ENCODE results near the gene POLR2C.
"Not testable (repeated sequence)": the region's sequence is repeated elsewhere in the genome, so short reads cannot be mapped to it uniquely, and the experiment has no call there.

POLR2C gene

DNA sequence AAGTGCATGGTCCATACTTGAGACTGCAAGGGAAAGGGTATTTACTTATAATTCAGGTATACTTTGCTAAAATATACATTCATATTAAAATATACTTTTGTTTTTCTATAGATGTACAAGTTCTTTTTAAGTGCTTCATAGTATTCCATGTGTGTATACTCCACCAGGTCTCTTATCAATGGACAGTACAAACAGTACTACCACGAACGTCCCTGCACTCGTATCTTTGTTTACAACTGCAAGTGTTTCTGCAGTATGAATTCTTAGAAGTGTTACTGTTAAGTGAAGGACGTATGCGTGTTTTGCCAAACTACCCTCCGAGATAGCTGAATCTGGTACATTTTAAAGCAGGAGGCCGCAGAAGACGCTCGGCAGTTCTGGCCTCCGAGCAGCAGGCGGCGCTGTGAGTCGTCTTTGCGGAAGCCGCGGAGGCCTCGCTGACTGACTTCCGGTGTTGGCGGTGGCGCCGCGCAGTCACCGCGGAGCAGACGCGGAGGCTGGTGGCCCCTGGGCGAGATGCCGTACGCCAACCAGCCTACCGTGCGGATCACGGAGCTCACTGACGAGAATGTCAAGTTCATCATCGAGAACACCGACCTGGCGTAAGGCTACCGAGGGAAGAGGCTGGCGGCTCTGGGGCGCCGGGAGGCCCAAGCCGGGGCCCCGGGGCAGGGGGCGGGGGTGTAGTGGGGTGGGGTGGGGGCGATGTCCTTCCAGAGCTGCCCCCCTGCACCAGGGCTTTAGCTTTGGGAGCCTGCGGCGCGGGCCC is at the start of gene POLR2C:
Gene POLR2C, plus strand, starts transcription at position 471 of the 769 bp plus-strand sequence. Its CDS starts 46 bp downstream, at position 517.
- peak; percentile 52 to 53 for DNase-seq (ENCODE audit: low read depth in 2 of 2)

DNA sequence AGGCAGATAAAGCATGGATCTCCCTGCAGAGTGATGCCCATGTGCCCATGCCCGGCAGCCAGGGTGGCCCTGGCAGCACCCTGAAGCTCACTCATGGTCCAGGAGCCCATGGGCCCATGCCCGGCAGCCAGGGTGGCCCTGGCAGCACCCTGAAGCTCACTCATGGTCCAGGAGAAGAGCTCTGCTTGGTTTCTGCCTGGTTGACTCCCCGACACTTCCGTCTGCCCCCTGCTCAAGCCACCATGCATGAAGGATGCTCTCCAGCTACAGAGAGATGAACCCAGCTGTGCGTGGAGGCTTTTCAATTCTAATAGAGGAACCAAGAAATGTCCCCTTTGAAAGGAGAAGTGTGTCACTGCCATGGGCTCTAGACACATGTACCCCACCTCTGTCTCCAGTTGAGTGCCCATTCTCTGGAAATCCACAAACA is 49.2 kb upstream of the POLR2C start:
- no peak for DNase-seq (ENCODE audit: low read depth in 2 of 2)

DNA sequence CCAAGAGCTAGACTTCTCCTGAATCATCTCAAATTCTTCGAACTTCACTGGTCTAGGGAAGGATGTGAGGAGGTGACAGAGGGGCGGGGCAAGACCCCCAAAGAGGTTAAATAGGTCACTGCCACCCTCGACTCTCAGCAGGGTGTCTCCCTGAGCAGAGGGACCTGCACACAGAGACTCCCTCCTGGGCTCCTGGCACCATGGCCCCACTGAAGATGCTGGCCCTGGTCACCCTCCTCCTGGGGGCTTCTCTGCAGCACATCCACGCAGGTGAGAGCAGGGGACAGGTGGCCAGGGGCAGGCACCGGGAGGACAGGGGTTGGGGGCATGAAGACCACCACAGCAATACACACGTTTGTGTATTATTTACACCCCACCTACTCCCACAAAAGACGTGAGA is 48.7 kb upstream of the POLR2C start:
- DNase-seq (ENCODE audit: low read depth in 2 of 2): no peak

DNA sequence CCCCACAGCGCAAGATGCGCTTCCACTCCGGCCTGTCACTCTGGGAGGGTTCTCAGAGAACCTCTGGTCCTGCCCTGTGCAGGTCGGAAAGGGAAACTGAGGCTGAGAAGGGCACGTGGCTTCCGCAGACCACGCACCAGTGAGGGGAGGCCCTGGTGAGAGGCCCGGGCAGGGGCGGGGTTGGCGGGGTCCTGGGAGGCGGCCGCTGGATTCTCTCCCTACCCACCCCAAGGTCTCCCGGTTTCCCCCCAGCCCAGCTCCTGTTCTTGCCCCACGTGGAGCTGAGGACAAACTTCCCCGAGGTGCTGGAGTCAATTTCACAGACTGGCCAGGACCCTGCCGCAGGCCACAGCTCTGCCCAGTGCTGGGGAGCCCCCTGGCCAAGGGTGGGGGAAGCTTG is 46.4 kb upstream of the POLR2C start:
- no peak for DNase-seq (ENCODE audit: low read depth in 2 of 2)

DNA sequence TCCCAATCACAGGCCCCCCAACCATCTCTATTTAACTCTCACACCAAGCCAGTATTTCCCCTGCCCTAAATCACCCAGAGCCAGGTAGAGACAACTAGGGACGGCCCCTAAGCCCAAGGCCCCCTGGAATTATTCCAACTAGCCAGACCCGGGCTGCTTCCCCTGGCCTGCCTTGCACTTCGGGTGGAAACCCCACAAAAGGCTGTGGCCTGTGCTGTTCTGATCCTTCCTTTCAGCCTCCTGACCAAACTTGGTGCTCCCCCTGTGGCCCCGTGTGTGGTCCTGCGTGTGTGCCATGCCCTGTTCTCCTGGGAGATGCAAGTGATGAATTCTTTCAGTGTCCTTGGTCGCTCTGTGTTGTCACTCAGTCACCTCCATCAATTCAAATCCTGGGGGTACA is 43.0 kb upstream of the POLR2C start:
- DNase-seq (ENCODE audit: low read depth in 2 of 2): no peak

DNA sequence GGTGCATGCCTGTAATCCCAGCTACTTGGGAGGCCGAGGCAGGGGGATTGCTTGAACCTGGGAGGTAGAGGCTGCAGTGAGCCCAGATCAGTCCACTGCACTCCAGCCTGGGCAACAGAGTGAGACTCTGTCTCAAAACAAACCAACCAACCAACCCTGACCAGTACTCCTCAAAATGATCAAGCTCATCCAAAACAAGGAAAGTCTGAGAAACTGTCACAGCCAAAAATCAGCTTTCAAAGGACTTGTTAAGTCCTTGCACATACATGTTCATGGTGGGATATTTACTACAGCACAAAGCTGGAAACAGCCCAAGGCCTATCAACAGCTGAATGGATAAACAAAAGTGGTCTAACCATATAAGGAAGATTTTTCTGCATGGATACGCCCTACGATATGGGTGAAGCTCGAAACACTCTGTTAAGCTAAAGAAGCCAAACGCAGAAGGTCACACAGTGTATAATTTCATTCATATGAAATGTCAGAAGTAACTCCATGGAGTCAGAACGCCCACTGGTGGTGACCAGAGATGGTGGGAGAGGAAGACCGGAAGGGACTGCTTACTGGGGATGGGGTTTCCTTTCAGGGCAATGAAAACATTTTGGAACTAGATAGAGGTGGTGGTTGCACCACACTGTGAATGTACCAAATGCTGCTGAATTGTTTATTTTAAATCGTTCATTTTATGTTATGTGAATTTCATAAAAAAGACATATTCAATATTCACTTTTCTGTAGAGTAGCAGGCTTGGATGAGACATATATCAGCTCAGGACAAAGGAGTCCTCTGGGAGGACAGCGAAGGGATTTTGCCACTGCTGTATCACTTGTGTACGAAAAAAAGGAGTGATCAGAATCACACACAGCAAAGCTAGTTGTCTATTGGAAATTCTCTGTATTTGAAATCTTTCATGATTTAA is 40.2 kb upstream of the POLR2C start:
- DNase-seq (ENCODE audit: low read depth in 2 of 2): peak; percentile 41 to 46

DNA sequence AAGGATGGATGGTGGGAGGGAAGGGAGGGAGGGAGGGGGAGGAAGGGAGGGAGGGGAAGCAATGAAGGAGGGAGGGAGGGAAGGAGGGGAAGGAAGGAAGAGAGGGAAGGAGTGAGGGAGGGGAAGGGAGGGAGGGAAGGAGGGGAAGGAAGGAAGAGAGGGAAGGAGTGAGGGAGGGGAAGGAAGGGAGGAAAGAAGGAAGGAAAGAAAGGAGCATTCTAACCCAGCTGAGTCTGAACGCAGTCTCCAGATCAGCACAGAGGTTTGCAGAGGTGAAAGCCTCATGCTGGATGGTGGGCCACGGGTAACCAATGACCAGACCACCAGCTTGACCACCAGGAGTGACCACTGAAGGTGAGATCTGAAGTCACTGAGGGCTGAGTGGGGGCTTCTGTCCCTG is 39.3 kb upstream of the POLR2C start:
- DNase-seq (ENCODE audit: low read depth in 2 of 2): no peak

DNA sequence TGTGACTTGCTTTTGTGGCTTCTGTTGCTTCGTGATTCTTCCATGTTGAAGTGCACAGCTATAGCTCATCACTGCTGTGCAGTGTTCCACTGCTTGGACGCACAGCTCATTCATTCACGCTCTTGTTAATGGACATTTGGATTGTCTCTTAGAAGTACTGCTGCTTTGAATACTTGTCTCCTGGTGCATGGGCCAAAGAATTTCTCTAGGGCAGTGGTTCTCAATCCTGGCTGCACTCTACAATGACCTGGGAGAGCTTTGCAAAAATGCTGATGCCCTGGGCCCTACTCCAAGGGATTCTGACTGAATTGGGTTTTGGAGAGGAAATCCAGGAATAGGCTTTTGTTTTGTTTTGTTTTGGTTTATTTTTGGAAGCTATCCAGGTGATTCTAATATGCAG is 37.9 kb upstream of the POLR2C start:
- no peak for DNase-seq (ENCODE audit: low read depth in 2 of 2)

DNA sequence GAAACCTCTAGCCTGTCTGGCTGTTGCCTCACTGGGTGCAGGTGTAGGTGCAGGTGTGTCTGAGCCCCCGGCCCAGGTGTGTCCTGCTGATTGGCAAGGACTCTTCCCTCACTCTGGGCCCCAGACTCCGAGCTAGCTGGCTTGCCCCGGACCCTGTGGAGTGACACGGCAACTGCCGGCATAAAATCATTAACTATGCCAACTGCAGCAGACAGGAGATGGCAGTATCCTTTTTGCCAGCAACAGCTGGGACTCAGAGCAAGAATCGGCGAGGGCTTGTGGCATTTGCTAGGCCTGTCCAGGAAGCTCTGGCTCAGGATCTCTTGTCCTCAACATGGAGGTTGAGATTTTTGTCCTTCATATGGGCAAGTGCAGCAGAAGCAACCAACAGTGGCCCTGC is 36.1 kb upstream of the POLR2C start:
- DNase-seq (ENCODE audit: low read depth in 2 of 2): no peak

DNA sequence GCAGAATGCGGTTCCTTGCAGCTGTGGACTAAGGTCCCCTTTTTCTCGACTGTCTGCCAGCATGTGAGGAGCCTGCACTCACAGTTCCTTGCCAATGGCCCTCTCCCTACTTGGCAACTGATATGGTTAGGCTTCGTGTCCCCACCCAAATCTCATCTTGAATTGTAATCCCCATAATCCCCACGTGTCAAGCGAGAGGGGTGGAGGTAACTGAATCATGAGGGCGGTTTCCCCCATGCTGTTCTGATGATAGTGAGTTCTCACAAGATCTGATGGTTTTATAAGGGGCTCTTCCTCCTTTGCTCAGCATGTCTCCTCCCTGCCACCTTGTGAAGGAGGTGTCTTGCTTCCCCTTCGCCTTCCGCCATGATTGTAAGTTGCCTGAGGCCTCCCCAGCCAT is 35.2 kb upstream of the POLR2C start:
- no peak for DNase-seq (ENCODE audit: low read depth in 2 of 2)

DNA sequence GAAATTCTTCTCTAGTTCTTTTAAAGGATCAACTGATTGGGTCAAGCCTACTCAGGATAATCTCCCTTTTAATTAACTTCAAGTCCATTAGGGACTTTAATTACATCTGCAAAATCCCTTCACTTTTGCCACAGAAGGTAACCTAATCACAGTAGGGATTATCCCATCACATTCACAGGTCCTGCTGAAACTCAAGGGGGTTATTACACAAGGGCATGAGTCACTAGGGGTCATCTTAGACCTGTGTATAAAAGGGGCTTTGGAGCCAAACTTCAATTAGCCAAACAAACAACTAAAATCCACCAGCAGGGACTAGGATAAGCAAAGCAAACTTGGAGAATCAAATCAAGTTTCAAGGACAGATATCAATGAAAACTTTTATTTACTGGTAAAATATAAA is 34.7 kb upstream of the POLR2C start:
- no peak for DNase-seq (ENCODE audit: low read depth in 2 of 2)

DNA sequence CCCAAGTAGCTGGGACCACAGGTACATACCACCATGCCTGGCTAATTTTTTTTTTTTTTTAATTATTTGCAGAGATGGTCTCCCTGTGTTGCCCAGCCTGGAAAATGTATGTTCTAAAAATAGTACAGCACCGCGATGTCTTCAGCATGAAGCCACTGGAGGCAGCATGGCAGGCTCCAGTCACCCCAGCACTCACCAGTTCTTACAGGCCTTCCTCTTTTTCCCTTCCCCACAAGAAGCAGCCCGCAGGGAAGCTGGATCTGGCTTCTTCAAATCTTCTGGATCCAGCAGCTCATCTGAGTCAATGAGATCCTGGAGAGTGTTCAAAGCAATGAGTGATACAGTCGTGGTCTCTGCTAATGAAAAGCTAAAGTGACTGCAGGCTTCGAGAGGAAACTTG is 31.5 kb upstream of the POLR2C start:
- no peak for DNase-seq (ENCODE audit: low read depth in 2 of 2)

DNA sequence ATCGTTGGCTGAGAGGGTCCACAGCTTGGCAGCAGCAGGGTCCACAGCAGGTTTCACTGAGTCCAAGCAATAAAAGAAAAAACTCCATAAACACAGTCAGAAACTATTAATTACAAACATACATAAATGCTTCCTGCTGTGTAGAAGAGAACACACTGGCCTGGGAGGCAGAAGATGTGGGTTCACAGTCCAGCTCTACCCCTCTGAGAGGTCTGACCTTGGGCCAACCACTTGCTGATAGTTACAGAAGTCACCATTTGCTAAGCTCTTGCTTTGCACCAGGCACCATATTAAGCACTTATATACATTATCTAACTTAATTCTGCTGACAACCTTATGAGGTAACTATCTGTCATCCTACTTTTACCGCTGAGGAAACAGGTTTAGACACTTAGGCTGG is 30.0 kb upstream of the POLR2C start:
- DNase-seq (ENCODE audit: low read depth in 2 of 2): no peak

DNA sequence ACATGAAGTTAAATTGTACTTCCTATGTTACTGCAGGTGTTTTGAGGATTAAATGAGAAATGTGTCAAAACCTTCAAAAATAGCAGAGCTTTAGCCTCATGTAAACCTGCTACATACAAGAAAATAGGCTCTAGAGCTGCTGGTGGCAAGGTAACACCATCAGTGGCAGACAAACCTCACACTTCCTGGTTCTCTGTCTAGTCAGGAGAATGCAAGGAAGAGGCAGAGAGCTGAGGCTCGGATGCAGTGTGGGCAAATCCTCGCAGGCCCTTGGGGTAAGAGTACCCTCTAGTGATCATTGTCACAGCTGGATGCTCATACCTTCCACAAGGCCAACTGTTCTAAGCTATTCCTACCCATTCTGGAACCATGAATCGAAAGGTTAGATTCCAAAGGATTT is 29.5 kb upstream of the POLR2C start:
- DNase-seq (ENCODE audit: low read depth in 2 of 2): no peak

DNA sequence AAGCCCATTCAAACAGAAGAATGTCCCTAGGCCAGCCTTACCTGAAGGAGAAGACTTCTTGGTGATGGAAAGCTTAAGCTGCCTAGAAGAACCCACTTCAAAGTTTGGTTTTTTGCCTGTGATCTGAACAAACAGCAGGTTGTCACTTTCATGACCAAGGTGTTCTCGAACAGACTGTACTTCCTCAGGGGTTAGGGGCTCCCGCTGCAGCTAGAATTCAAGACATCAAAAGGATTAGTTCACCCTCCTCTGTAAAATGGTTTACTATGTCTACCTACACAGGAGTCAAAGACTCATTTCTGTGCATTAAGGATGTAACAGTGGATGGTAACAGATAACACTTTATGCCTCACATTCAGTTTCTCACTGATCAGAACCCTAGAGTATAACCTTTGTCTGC is 28.5 kb upstream of the POLR2C start:
- no peak for DNase-seq (ENCODE audit: low read depth in 2 of 2)

DNA sequence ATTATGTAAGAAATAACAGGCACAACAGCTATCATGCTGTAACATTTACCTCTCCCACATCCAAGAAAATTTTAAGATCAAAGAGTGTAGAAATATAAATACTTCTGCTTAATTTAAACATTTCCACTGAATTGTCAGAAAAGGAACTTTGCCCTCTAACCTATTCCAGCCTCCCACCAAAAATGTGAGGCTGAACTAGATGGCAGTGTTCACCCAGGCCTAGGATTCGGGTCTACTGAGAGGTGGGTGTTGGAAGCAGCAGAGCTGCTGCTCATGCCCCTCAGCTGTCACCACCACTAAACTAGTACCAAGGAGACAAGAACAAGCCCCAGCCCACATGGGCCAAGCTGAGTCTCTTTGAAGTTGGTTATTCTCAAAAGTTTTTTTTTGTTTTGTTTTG is 26.6 kb upstream of the POLR2C start:
- DNase-seq (ENCODE audit: low read depth in 2 of 2): no peak

DNA sequence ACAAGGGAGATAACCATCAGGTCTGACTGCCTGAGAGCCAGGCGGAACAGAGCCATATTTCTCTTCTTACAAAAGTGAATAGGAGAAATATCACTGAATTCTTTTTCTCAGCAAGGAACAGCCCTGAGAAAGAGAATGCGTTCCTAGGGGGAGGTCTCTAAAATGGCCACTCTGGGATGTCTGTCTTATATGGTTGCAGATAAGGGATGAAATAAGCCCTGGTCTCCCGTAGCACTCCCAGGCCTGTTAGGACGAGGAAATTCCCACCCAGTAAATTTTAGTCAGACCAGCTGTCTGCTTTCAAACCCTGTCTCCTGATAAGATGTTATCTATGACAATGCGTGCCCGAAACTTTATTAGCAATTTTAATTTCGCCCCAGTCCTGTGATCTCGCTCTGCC is 22.5 kb upstream of the POLR2C start:
- DNase-seq (ENCODE audit: low read depth in 2 of 2): not testable (repeated sequence)

DNA sequence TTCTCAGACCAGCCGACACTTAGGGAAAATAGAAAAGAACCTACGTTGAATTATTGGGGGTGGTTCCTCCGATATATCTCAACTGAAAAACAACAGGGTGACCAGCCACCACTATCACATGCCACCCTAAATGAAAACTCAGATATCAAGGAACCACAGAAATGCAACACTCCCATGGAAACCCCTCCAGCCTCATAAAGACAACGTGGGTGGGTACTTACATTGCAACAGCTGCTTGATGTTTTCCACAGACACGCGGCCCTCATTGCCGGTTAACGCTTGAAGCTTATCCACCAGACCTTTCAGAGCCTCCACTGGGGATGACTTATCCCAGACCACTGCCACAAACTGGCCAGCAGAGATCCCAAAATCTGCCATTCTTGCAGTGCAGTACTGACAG is 21.9 kb upstream of the POLR2C start:
- DNase-seq (ENCODE audit: low read depth in 2 of 2): not testable (repeated sequence)

DNA sequence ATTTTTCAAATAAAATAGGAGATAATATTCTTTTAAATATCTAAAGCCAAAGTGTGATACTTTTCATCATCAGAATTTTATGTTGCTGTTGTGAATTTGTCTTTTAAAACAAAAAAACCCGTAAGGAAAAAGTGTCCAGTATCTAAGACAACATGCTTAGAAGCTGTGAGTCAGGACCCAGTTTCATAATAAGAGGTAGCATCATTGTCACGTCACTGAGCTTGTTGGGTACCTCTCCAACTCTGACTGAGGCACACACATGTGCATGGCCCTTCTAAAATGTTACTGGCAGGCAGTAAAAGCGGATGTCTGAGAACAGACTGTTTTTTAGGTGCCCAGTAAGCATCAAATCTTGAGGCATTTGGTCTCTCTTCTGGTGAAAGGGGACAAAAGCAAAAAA is 17.8 kb upstream of the POLR2C start:
- no peak for DNase-seq (ENCODE audit: low read depth in 2 of 2)

DNA sequence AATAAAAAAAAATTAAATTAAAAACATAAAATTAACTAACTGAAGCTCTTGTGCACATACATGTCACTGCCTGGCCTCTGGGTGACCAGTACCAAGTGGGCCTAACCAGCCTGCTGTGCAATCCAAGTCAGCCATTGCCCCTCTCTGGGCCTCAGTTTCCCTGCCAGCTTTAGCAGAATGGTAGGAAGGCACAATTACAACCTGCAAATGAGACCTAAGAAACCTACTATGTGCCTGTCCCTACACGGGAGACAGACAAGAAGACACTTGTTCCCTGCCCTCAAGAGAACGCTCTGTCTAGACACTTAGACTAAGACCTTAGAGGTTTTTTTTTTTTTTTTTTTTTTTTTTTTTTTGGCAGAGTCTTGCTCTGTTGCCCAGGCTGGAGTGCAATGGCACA is 17.0 kb upstream of the POLR2C start:
- DNase-seq (ENCODE audit: low read depth in 2 of 2): no peak

DNA sequence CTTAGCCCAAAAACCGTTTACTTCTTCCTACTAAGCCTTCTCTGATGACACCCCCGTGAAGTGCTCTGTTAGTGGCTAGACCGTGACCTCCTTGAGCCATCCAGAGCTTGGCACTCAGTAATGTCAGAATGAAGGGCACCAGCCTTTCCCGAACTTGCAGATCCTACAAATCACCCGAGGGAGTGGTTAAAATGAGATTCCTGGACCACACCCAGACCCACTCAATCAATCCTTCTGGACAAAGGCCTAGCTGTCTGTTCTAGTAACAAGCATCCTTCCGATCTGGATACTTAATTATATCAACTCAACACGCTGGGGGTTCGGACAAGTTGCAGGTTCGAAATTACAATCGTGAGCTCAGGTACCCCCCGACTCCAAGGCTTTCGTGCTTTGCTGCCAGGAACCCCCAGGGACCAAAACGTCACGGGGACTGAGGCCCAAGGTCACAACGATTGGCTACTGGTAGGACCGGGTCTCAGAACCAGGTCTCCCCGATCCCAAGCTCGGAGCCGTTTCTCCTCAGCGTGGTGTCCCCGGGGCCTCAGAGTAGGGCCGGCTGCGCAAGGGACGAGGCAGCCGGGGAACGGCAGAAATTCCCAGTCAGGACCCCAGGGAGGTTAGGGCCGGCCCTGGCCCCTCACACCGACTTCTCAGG is 15.8 kb upstream of the POLR2C start:
- DNase-seq (ENCODE audit: low read depth in 2 of 2): no peak

DNA sequence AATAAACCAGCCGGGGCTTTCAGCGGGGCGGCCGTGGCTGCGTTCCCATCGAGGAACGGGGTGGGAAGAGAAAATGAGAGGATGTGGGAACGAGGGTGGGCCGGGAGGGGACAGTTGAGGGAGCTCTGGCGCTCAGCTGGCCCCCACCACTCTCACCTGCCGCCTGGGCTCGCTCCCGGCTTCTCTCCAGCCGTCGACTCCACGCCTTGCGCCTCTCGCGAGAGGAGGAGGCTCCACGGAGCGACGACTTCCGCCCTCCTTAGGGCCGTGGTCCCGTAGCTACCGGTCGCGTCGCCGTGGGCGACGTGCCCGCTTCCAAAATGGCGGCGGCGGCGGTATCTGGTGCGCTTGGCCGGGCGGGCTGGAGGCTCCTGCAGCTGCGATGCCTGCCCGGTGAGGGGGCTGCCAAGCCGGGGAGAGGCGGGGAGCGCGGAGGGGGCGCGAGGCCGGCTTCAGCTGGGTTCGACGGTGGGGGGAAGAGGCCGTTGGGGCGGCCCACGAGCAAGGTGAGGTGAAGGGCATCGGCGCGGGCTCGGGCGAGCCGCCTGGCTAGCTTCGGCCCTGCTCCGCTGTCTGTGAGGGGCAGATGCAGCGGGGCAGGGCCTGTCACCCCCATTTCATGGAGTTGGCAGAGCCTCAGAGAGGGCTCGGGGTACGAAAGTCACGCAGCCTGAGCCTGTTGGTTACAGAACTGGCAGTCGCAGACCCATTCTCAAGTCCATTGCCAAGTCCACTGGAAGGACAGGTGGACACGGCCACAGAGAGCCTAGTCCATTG is 15.1 kb upstream of the POLR2C start, which contains the start of the genes CIAPIN1 and COQ9:
Gene CIAPIN1, minus strand, starts transcription at position 200 of the 777 bp plus-strand sequence. CDS start 6,457 bp downstream, outside the sequence.
Gene COQ9, plus strand, starts transcription at position 294 of the 777 bp plus-strand sequence. Its CDS starts 27 bp downstream, at position 321.
- DNase-seq (ENCODE audit: low read depth in 2 of 2): peak; percentile 80 to 81
